ENCODE measurements around the gene PTPRG. TPM values are rescaled to one million over a fixed set of nuclear protein-coding genes. Genes with fewer than 3 reads are reported as not detected.

Gene PTPRG
- total and polyA plus RNA-seq, 2 of the 13 experiments (the other 11 are each of a cell fraction or from before 2014, with no cell fraction given): 8.0 to 25.3 TPM

GRCh38 chr3:61578667-61579367 is 17.4 kb downstream of the PTPRG start (continued):
- TF ChIP-seq ZNF318 (CRISPR knock-in tag; IDR thresholded peaks at IDR 0.05) (no peak), HNF4G (IDR thresholded peaks at IDR 0.05; ENCODE audit: borderline replicate concordance, low read depth, low read length) (no peak), HNF4G (CRISPR knock-in tag; IDR thresholded peaks at IDR 0.05; ENCODE audit: borderline replicate concordance, low read depth) (no peak), UBTF (CRISPR knock-in tag; IDR thresholded peaks at IDR 0.05) (no peak), KDM6A (CRISPR knock-in tag; IDR thresholded peaks at IDR 0.05; ENCODE audit: low read depth) (no peak), NPAS2 (CRISPR knock-in tag; IDR thresholded peaks at IDR 0.05; ENCODE audit: borderline replicate concordance) (no peak), AHDC1 (CRISPR knock-in tag; IDR thresholded peaks at IDR 0.05; ENCODE audit: borderline replicate concordance) (no peak), ZBTB2 (CRISPR knock-in tag; IDR thresholded peaks at IDR 0.05; ENCODE audit: low read depth) (no peak), LBX2 (CRISPR knock-in tag; IDR thresholded peaks at IDR 0.05; ENCODE audit: borderline replicate concordance) (no peak)

Measured in HepG2 (cell line).